Progenitor cell of endocrine pancreas (in vitro differentiated cells): Measurements from ENCODE around the gene ZNF629. TPM values are rescaled to one million over a fixed set of nuclear protein-coding genes. Genes with fewer than 3 reads are reported as not detected.
A peak's percentile ranks its signal among the peaks of the same experiment; 100 is the strongest.
"Not testable (repeated sequence)": the region's sequence is repeated elsewhere in the genome, so short reads cannot be mapped to it uniquely, and the experiment has no call there.

Source experiments
- DNase-seq: peaks from one replicate; pipeline ENCODE4 v3.0.0; 2021; ENCODE audit warnings: low spot score; ENCODE audit not compliant: unreplicated experiment
- H3K27ac Mint-ChIP-seq: 2 replicates; pipeline ENCODE4 v1.8.0; 2021; ENCODE audit warnings: mild to moderate bottlenecking, moderate library complexity, mixed read lengths
- H3K27me3 Mint-ChIP-seq: 2 replicates; pipeline ENCODE4 v1.8.0; 2021; ENCODE audit warnings: mixed read lengths
- H3K36me3 Mint-ChIP-seq: 2 replicates; pipeline ENCODE4 v1.8.0; 2022; ENCODE audit warnings: mixed read lengths; ENCODE audit not compliant: insufficient read depth
- H3K4me1 Mint-ChIP-seq: 2 replicates; pipeline ENCODE4 v1.8.0; 2021; ENCODE audit warnings: low read depth, mixed read lengths
- H3K4me3 Mint-ChIP-seq: 2 replicates; pipeline ENCODE4 v1.8.0; 2021; ENCODE audit warnings: low read depth, mild to moderate bottlenecking, moderate library complexity, mixed read lengths
- H3K9me3 Mint-ChIP-seq: 2 replicates; pipeline ENCODE4 v1.8.0; 2021; ENCODE audit warnings: low read depth, mixed read lengths
- CTCF ChIP-seq: fragments of 200-600 bp; sonication (generic); IDR thresholded peaks from one replicate; pipeline ENCODE4 v1.5.0; 2021; ENCODE audit warnings: antibody characterized with exemption, mild to moderate bottlenecking; ENCODE audit not compliant: unreplicated experiment
- long read RNA-seq: library from polyadenylated mRNA; unstranded; transcript quantifications from one replicate; pipeline ENCODE4 v2.0.0, GENCODE V29; 2020
- total RNA-seq: library from RNA; stranded (reverse); gene quantifications from 2 replicates; pipeline ENCODE4 v1.2.1, GENCODE V29; 2021

ZNF629 gene
- 33.0 and 35.0 TPM in 2 replicates for total RNA-seq
- long read RNA-seq, partial matches to known transcripts: 0 of 21 reads
- long read RNA-seq, other reads (novel, unspliced or antisense): 21 of 21 reads

GRCh38 chr16:30786936-30787612 is at the start of gene ZNF629:
Gene ZNF629 (minus strand): TSS chr16:30787205. CDS start chr16:30784482, 2,723 bp downstream.
- Mint-ChIP-seq H3K36me3 (peaks cover 7% of the 10 kb centered on the region), H3K9me3 (no peaks in the 10 kb centered on the region), H3K4me3 (peak within 1 kb of the TSS; percentile 88), H3K27me3 (peaks cover 10% of the 10 kb centered on the region), H3K4me1 (peaks cover 10% of the 10 kb centered on the region), H3K27ac (peak within 1 kb of the TSS; percentile 91)
- no peak for TF ChIP-seq CTCF
- peak; percentile 55 for DNase-seq

- Mint-ChIP-seq H3K27me3 (peaks cover under 1% of the 10 kb centered on the region), H3K4me3 (no peak overlapping the region), H3K36me3 (peaks cover 2% of the 10 kb centered on the region), H3K27ac (no peak overlapping the region), H3K4me1 (peaks cover 6% of the 10 kb centered on the region), H3K9me3 (no peaks in the 10 kb centered on the region)
- no peak for DNase-seq
- no peak for TF ChIP-seq CTCF
Observed at GRCh38 chr16:30834130-30834740, 47.2 kb upstream of the ZNF629 start.

GRCh38 chr16:30830072-30830417 is 43.0 kb upstream of the ZNF629 start:
- no peaks in the 10 kb centered on the region for H3K9me3 Mint-ChIP-seq

GRCh38 chr16:30829130-30830071 is 42.4 kb upstream of the ZNF629 start:
- no peaks in the 10 kb centered on the region for H3K9me3 Mint-ChIP-seq
- DNase-seq: no peak
- H3K27me3 Mint-ChIP-seq: peaks cover 10% of the 10 kb centered on the region
- no peaks in the 10 kb centered on the region for H3K4me1 Mint-ChIP-seq
- H3K4me3 Mint-ChIP-seq: no peak overlapping the region
- no peak overlapping the region for H3K27ac Mint-ChIP-seq
- peaks cover 2% of the 10 kb centered on the region for H3K36me3 Mint-ChIP-seq
- no peak for TF ChIP-seq CTCF

More at GRCh38 chr16:30830072-30830417, 43.0 kb upstream of the ZNF629 start:
- H3K36me3 Mint-ChIP-seq: peaks cover 2% of the 10 kb centered on the region
- no peak for DNase-seq
- no peak for TF ChIP-seq CTCF
- H3K4me3 Mint-ChIP-seq: no peak overlapping the region
- H3K27me3 Mint-ChIP-seq: peaks cover 10% of the 10 kb centered on the region
- H3K4me1 Mint-ChIP-seq: no peaks in the 10 kb centered on the region
- no peak overlapping the region for H3K27ac Mint-ChIP-seq

- no peak for DNase-seq
- Mint-ChIP-seq H3K27me3 (no peaks in the 10 kb centered on the region), H3K4me1 (no peaks in the 10 kb centered on the region), H3K36me3 (no peaks in the 10 kb centered on the region), H3K4me3 (no peak overlapping the region), H3K27ac (no peak overlapping the region), H3K9me3 (peaks cover 3% of the 10 kb centered on the region)
- no peak for TF ChIP-seq CTCF
Observed at GRCh38 chr16:30821891-30822290, 34.9 kb upstream of the ZNF629 start.

- H3K9me3 Mint-ChIP-seq, DNase-seq, H3K27me3 Mint-ChIP-seq, H3K36me3 Mint-ChIP-seq, H3K27ac Mint-ChIP-seq, H3K4me3 Mint-ChIP-seq, H3K4me1 Mint-ChIP-seq: not testable (repeated sequence)
Observed at GRCh38 chr16:30821441-30821840, 34.4 kb upstream of the ZNF629 start.
